Hepatocyte (in vitro differentiated cells): ENCODE results near the gene CDC5L. TPM values are rescaled to one million over a fixed set of nuclear protein-coding genes. Genes with fewer than 3 reads are reported as not detected.

Experiments
- DNase-seq: peaks from one replicate; pipeline ENCODE4 v3.0.0-alpha.2; 2016; ENCODE audit warnings: low spot score
- H2AFZ ChIP-seq: fragments of 200-600 bp; sonication (generic); 2 replicates; pipeline ENCODE4 v1.6.0; 2016; ENCODE audit warnings: antibody characterized with exemption, mild to moderate bottlenecking
- H3K27ac ChIP-seq: fragments of 200-600 bp; sonication (generic); 2 replicates; pipeline ENCODE4 v1.5.1; 2016; ENCODE audit warnings: mild to moderate bottlenecking
- H3K27me3 ChIP-seq: fragments of 200-600 bp; sonication (generic); 2 replicates; pipeline ENCODE4 v1.6.1; 2016
- H3K36me3 ChIP-seq: fragments of 200-600 bp; sonication (generic); replicated peaks from 2 replicates; pipeline ENCODE4 v1.5.1; 2016; ENCODE audit warnings: low read depth; ENCODE audit not compliant: insufficient read depth
- H3K4me1 ChIP-seq: fragments of 200-600 bp; sonication (generic); 2 replicates; pipeline ENCODE4 v1.5.1; 2016; ENCODE audit warnings: mild to moderate bottlenecking, moderate library complexity; ENCODE audit not compliant: insufficient read depth
- H3K4me2 ChIP-seq: fragments of 200-600 bp; sonication (generic); 2 replicates; pipeline ENCODE4 v1.6.0; 2016
- H3K4me3 ChIP-seq: fragments of 200-600 bp; sonication (generic); 2 replicates; pipeline ENCODE4 v1.5.1; 2016; ENCODE audit warnings: mild to moderate bottlenecking
- H3K79me2 ChIP-seq: fragments of 200-600 bp; sonication (generic); 2 replicates; pipeline ENCODE4 v1.6.0; 2017; ENCODE audit warnings: mild to moderate bottlenecking
- H3K9me2 ChIP-seq: fragments of 200-600 bp; sonication (generic); replicated peaks from 2 replicates; pipeline ENCODE4 v1.6.0; 2017; ENCODE audit warnings: mild to moderate bottlenecking; ENCODE audit not compliant: insufficient read depth
- H3K9me3 ChIP-seq: fragments of 200-600 bp; sonication (generic); 2 replicates; pipeline ENCODE4 v1.5.1; 2016; ENCODE audit warnings: low read depth, mild to moderate bottlenecking
- H4K20me1 ChIP-seq: fragments of 200-600 bp; sonication (generic); 2 replicates; pipeline ENCODE4 v1.6.0; 2016; ENCODE audit warnings: mild to moderate bottlenecking; ENCODE audit not compliant: insufficient read depth, poor library complexity, severe bottlenecking
- EZH2 ChIP-seq: fragments of 200-600 bp; sonication (generic); IDR thresholded peaks from 2 replicates; pipeline ENCODE4 v1.6.1; 2016; ENCODE audit warnings: antibody characterized with exemption, mild to moderate bottlenecking, borderline replicate concordance
- EZH2phosphoT487 ChIP-seq: fragments of 200-600 bp; sonication (generic); IDR thresholded peaks from one replicate; pipeline ENCODE4 v1.6.1; 2018; ENCODE audit warnings: antibody characterized with exemption, mild to moderate bottlenecking, low read depth, moderate library complexity; ENCODE audit not compliant: unreplicated experiment, severe bottlenecking
- WGBS: methylation state at CpG from one replicate; pipeline ENCODE4 v1.1.6; 2016; ENCODE audit warnings: low lambda C conversion rate; ENCODE audit errors: missing lambda C conversion rate; 5-methylcytosine and 5-hydroxymethylcytosine counted together
- polyA plus RNA-seq: library from polyadenylated mRNA; unstranded; fragments of >200 nt; fragmentation: Nextera tagmentation; extraction: Ambion mirVana; gene quantifications from 2 replicates; pipeline ENCODE4 v1.2.1, GENCODE V29; 2016
- total RNA-seq: library from RNA; depleted of rRNA; stranded (reverse); fragments of >200 nt; gene quantifications from 2 replicates; pipeline ENCODE4 v1.2.3, GENCODE V29; 2014
- TF ChIP-seq, protein P1 (sequence below): fragments of 200-600 bp; sonication (generic); IDR thresholded peaks from 2 replicates; pipeline ENCODE4 v1.5.1; 2016; ENCODE audit warnings: antibody characterized with exemption, mild to moderate bottlenecking; ENCODE audit not compliant: poor library complexity

Gene CDC5L
- total and polyA plus RNA-seq, 2 experiments from 2014 or later, result 10.0 to 23.1 TPM

DNA sequence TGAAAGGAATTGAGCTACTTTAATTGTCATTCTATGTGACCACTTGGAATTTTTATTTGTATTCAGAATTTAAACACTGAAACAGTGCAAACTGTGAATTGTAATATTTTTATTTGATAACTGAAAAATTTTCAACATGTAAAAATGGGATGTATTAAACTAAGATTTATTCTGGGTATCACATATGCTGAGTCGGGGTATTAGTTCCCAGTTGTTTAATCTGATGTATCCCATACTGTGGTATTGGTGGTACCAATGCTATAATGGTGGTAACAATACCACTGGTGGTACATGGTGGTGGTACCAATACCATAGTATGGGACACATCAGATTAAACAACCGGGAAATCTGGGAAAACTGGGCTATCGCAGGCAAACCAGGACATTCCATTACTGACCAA, 79.4 kb downstream of the CDC5L start:
- 99% methylated on average over 3 of the region's 3 CpGs for WGBS
- H3K79me2 ChIP-seq, result no peaks in the 10 kb centered on the region
- H3K36me3 ChIP-seq, result no peaks in the 10 kb centered on the region
- H3K27me3 ChIP-seq, result no peaks in the 10 kb centered on the region
- H4K20me1 ChIP-seq, result no peaks in the 10 kb centered on the region
- TF ChIP-seq, protein P1, sequence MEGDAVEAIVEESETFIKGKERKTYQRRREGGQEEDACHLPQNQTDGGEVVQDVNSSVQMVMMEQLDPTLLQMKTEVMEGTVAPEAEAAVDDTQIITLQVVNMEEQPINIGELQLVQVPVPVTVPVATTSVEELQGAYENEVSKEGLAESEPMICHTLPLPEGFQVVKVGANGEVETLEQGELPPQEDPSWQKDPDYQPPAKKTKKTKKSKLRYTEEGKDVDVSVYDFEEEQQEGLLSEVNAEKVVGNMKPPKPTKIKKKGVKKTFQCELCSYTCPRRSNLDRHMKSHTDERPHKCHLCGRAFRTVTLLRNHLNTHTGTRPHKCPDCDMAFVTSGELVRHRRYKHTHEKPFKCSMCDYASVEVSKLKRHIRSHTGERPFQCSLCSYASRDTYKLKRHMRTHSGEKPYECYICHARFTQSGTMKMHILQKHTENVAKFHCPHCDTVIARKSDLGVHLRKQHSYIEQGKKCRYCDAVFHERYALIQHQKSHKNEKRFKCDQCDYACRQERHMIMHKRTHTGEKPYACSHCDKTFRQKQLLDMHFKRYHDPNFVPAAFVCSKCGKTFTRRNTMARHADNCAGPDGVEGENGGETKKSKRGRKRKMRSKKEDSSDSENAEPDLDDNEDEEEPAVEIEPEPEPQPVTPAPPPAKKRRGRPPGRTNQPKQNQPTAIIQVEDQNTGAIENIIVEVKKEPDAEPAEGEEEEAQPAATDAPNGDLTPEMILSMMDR, result no peak
- no peak for TF ChIP-seq EZH2phosphoT487
- no peak for TF ChIP-seq EZH2
- H3K4me2 ChIP-seq, result no peak overlapping the region
- H3K4me3 ChIP-seq, result no peak overlapping the region
- no peak overlapping the region for H2AFZ ChIP-seq
- H3K9me2 ChIP-seq, result no peaks in the 10 kb centered on the region
- peaks cover 7% of the 10 kb centered on the region for H3K4me1 ChIP-seq
- no peaks in the 10 kb centered on the region for H3K9me3 ChIP-seq
- H3K27ac ChIP-seq, result no peak overlapping the region
- no peak for DNase-seq

DNA sequence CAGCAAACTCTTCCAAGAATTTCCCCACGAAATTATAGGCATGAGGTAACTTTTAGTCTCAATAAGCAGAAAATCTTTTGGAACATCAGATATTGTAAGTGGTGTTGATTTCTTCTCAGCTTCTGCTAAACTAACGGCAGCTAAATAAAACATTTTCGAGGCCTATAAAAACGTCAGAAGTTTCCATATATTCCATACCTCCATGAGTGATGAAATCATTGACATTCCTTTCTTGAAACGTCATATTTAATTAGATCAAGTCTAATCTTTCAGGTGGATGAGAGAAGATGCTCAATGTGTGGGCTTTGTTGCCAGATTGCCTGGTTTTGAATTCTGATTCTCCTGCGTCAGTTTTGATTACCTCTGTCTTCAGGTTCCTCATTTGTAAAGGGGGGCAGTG, 81.3 kb downstream of the CDC5L start:
- peaks cover 7% of the 10 kb centered on the region for H3K4me1 ChIP-seq
- 78% methylated on average over 6 of the region's 6 CpGs for WGBS
- no peak overlapping the region for H3K4me3 ChIP-seq
- DNase-seq, result no peak
- no peaks in the 10 kb centered on the region for H3K79me2 ChIP-seq
- TF ChIP-seq EZH2 (no peak), EZH2phosphoT487 (no peak)
- TF ChIP-seq, protein P1, result no peak
- no peaks in the 10 kb centered on the region for H3K9me2 ChIP-seq
- no peak overlapping the region for H2AFZ ChIP-seq
- no peak overlapping the region for H3K4me2 ChIP-seq
- no peaks in the 10 kb centered on the region for H4K20me1 ChIP-seq
- H3K27me3 ChIP-seq, result no peaks in the 10 kb centered on the region
- H3K9me3 ChIP-seq, result no peaks in the 10 kb centered on the region
- no peaks in the 10 kb centered on the region for H3K36me3 ChIP-seq
- H3K27ac ChIP-seq, result no peak overlapping the region

DNA sequence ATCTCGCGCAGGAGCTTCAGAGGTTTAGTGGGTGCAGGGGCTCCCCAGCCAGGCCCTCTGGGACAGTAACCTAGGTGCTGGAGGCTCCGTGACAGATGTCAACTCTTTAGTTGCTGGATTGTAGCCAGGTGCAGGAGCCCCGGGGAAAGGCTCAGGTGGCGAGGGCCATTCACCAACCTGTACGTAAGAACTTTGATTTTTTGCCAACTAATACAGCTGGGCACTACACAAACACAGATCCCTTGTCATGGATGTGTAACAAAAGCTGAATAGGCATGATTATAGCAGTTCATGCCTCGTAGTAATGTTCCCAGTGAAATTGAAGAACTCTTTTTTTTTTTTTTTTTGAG, 82.6 kb downstream of the CDC5L start:
- Histone ChIP-seq H3K4me3 (no peak overlapping the region), H3K4me2 (no peak overlapping the region), H4K20me1 (no peaks in the 10 kb centered on the region), H3K9me3 (no peaks in the 10 kb centered on the region), H3K4me1 (no peaks in the 10 kb centered on the region), H3K27me3 (no peaks in the 10 kb centered on the region), H3K36me3 (no peaks in the 10 kb centered on the region), H3K79me2 (no peaks in the 10 kb centered on the region), H3K27ac (no peak overlapping the region), H2AFZ (no peak overlapping the region), H3K9me2 (no peaks in the 10 kb centered on the region)
- no peak for DNase-seq
- TF ChIP-seq EZH2phosphoT487, result no peak
- TF ChIP-seq EZH2, result no peak
- TF ChIP-seq, protein P1, result no peak
- 72% methylated on average over 7 of the region's 7 CpGs for WGBS

DNA sequence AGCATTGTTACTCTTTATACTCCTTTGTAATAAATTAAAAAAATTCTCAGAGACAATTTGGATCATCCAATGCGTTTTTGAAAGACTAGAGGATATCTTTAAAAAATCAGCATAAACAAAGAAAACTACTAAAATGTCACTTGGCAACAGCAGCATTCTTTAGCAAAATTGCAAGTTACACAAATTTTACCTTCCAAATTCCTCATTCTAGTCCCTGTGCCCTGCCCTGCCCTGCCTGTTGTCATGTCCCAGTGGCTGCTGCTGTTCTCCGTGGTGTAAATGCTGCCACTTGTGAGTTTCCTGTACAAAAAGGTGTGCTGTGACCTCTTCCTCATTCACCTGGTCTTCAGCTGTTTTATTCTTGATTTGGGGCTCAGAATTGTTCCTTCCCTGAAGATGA, 83.2 kb downstream of the CDC5L start:
- Histone ChIP-seq H3K4me2 (no peak overlapping the region), H3K79me2 (no peaks in the 10 kb centered on the region), H3K36me3 (no peaks in the 10 kb centered on the region), H3K4me3 (no peak overlapping the region), H3K4me1 (peaks cover 5% of the 10 kb centered on the region), H3K27ac (no peak overlapping the region), H2AFZ (no peak overlapping the region), H3K27me3 (no peaks in the 10 kb centered on the region), H4K20me1 (no peaks in the 10 kb centered on the region), H3K9me2 (no peaks in the 10 kb centered on the region), H3K9me3 (no peaks in the 10 kb centered on the region)
- WGBS, result 81% methylated on average over 2 of the region's 2 CpGs
- TF ChIP-seq EZH2phosphoT487 (no peak), EZH2 (no peak)
- TF ChIP-seq, protein P1, result no peak
- no peak for DNase-seq
